ENCODE data around the gene COQ10A. TPM values are rescaled to one million over a fixed set of nuclear protein-coding genes. Genes with fewer than 3 reads are reported as not detected.

Gene COQ10A
- total and polyA plus RNA-seq, 9 of the 15 experiments (the other 6 are each of a cell fraction or from before 2014, with no cell fraction given): 3.1 to 26.4 (median 12.7) TPM

DNA sequence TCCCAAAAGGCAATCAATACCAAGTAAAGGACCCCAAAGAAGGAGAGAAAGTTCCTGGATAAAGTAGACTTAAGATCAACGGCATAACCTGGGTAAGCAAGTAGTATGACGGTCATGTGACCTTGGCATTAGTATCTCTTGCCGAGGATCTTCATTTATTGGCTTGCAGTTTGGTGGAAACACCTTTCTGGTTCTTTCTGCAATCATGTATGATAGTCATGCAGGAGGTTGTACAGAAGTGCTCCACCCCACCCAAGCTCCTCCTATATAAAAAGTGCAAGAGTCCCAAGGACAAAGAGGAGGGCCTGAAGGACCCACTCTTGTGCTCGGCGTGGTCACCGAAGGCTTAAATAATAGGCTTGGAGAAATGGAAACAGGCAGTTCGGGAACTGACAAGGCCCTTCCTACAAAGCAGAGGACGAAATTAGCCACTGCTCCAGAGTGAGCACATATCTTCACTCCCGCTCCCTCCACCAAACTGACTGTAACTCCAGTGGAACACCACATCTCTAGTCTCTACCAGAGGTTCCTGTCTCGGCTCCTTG, 32.6 kb downstream of the COQ10A start (continued):
- TF ChIP-seq POLR2AphosphoS5 (IDR thresholded peaks at IDR 0.05; ENCODE audit: control insufficient read depth, insufficient read depth, low read depth, low read length) (peak; percentile 19; the same call in 1 of the 2 replicates), MGA (IDR thresholded peaks at IDR 0.05) (no peak), IRF9 (tag; IDR thresholded peaks at IDR 0.05) (no peak), CBX8 (IDR thresholded peaks at IDR 0.05; ENCODE audit: borderline replicate concordance, extremely low read depth, low read depth, low read length, poor library complexity, severe bottlenecking) (no peak), TEAD4 (IDR thresholded peaks at IDR 0.05; ENCODE audit: low read length) (0 out of 2 replicates have a peak, but pooled peaks have one; percentile 1), TEAD4 (CRISPR knock-in tag; IDR thresholded peaks at IDR 0.05; ENCODE audit: borderline replicate concordance) (no peak; the same call in 1 of the 2 replicates), CHD1 (IDR thresholded peaks at IDR 0.05; ENCODE audit: low read length) (no peak), FOXP4 (CRISPR knock-in tag; IDR thresholded peaks at IDR 0.05; ENCODE audit: borderline replicate concordance) (no peak), SAP30 (IDR thresholded peaks at IDR 0.05; ENCODE audit: borderline replicate concordance, insufficient read depth, low read depth, low read length, poor library complexity, severe bottlenecking) (no peak), ZNF197 (CRISPR knock-in tag; IDR thresholded peaks at IDR 0.05; ENCODE audit: low read depth) (no peak), ESRRB (CRISPR knock-in tag; IDR thresholded peaks at IDR 0.05; ENCODE audit: borderline replicate concordance) (no peak)

Measured in K562 (cell line).